Measurements from ENCODE around the gene MSI2.

The MSI2 gene

GRCh38 chr17:57535249-57535966 lies 279.1 kb downstream of the MSI2 start:
- FAIRE-seq = no peak

DNA sequence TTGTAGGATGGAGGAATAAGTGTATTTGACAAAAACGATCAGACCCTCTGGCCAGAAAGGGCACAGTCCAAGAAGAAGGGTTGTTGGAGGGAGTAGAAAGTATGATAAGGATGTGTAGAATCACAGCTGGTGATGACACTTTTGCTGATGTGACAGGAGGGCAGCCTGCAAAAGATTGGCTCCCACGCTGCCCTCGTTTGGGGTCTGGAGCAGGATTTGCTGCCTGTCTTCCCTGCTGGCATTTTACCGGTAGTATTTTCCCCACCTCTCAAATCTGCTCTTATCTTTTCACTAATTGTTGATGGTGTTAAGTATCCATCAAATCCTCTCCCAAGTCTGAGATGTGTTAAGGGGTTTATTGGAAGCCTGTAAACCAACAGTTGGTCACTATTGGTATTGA lies 280.0 kb downstream of the MSI2 start:
- no peak for FAIRE-seq

- FAIRE-seq = no peak
These were observed 280.6 kb downstream of the MSI2 start for GRCh38 chr17:57536789-57537523.

- FAIRE-seq = no peak
These were observed 281.4 kb downstream of the MSI2 start for GRCh38 chr17:57537524-57538410.

- FAIRE-seq = no peak
These were observed 282.6 kb downstream of the MSI2 start for GRCh38 chr17:57538736-57539456.

GRCh38 chr17:57539529-57540301 lies 283.4 kb downstream of the MSI2 start:
- FAIRE-seq = no peak

DNA sequence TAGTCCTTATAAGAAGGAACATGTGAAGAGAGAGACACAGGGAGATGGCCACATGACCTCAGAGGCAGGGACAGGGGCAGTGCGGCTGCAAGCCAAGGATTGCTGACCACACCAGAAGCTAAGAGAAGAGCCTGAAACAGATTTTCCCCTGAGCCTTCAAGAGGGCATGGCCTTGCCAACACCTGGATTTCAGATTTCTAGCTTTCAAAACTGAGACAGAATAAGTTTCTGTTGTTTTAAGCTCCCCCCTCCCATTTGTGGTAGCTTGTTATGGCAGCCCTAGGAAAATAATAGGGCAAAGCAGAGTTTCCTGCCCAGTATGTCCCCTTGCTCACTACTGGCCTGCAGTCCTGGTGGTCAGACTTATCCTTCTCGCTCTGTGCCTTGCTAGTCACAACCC lies 284.3 kb downstream of the MSI2 start:
- no peak for FAIRE-seq

- no peak for FAIRE-seq
These were observed 284.7 kb downstream of the MSI2 start for GRCh38 chr17:57541049-57541448.

DNA sequence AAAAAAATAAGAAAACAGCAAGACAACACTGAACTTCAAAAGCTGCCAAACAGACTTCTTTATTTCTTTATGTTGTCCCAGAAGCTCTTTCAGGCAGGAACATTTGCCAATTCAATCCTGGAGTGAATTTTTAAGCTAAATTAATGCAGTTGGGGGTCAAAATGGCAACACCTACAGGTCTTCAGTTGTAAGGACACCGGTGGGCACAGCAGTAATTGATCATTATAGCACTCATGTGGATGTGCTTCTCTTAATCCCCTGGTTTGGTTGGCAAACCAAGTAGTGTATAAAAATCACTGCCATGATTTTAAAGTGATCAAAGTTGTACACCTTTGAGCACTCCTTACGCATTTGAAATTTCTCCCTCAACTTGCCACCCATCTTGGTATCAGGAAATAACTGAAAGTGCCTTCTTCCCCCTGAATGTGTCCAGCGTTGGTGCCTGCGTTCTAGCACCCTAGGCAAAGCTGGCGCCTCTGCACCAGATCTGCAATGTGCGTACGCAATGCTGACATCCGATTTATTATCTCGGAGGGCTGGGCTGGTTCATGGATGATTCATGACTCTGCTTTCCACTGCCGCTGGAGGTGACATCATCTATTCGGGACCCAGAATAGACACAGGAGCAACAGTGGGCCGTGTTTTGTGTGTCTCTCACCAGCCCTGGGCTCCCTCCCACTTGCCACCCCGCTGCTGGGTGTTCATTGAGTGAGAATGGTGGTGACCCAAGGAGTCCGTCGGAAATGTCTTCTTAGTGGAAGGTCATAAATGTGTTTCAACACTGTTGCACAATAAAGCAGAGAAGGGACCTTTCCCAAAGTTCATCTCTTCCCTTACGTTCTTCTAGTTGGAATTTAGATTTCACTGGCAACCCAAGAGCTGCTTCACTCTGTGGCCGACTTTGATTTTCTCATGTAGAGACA lies 285.4 kb downstream of the MSI2 start:
- no peak for FAIRE-seq

- FAIRE-seq = no peak
These were observed 286.2 kb downstream of the MSI2 start for GRCh38 chr17:57542510-57542909.

DNA sequence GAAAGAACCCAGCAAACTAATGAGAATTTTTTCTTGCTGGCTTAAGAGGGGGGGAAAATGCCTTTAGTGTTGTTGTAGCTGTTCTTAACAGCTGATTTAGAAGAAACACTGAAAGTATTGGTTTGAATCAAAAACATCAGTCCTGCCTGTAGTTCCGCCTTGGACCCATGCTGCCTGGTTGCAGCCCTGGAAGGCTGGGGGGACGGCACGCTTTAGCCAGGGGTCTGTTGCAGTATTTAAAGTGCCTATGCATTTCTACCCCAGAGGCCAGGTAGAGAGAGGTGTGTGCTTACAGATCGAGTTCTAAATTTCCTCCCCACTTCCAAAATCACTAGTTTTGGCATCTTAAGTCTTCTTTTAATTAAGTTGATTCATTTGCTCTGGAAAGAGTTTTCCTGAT lies 286.9 kb downstream of the MSI2 start:
- FAIRE-seq = no peak

- peak; percentile 5 for FAIRE-seq
These were observed 288.1 kb downstream of the MSI2 start for GRCh38 chr17:57544401-57544800.

DNA sequence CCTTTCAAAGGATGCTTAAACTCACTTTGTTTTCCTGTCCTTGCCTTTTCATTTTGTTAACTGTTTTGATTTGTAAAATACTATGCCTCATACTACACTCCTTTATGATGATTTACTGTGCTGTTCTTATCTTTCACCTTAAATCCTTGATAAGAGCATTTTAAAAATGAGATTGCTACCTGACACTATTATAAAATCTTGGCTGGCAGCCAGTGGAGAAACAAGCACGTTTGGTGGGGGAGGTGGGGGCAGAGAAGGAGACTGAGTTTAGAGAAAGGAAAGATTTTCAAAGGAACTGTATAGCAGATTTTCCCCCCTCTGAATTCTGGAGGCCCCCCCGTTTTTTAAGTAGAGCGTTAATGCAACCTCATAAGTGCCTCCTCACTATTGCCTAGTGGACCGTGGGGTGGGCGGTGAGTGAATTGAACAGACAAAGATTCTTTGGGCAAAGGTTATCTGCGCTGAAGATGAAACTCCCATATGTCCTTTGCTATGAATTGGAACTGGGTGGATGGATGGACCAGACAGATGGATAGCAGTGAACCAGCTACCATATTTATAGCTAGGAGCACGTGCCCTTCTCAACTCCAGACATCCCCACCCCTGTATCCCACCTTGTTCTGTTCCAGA lies 288.6 kb downstream of the MSI2 start:
- FAIRE-seq = no peak

DNA sequence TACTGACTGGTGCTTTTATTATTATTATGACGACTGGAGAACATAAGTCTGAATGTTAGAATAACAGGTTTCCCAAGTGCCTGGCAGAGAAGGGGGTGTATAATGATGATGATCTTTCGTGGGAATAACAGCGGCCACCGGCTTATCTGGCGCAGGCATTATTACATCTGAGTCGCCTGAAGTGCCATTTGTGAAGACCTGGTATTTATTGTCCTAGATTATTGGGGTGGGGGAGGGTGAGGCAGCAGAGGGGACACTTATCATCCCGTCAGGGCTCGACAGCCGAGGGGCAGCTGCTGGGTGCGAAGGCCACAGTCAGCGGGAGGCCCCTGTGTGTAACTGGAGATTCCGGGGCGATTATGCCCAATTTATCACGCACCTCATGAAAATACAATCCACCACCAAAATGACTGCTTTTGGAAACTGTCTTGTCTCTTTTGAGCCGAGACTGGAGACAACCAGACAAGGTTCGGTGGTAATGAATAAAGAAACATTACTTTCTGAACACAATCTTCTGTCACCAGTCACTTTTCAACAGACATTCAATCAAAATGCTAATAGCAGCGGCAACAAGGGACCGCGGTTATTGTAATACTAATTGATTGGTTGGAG lies 289.5 kb downstream of the MSI2 start:
- FAIRE-seq = no peak

GRCh38 chr17:57548421-57549410 lies 292.4 kb downstream of the MSI2 start:
- FAIRE-seq = no peak

GRCh38 chr17:57549468-57549867 lies 293.1 kb downstream of the MSI2 start:
- no peak for FAIRE-seq

GRCh38 chr17:57550016-57550415 lies 293.7 kb downstream of the MSI2 start:
- FAIRE-seq = no peak

DNA sequence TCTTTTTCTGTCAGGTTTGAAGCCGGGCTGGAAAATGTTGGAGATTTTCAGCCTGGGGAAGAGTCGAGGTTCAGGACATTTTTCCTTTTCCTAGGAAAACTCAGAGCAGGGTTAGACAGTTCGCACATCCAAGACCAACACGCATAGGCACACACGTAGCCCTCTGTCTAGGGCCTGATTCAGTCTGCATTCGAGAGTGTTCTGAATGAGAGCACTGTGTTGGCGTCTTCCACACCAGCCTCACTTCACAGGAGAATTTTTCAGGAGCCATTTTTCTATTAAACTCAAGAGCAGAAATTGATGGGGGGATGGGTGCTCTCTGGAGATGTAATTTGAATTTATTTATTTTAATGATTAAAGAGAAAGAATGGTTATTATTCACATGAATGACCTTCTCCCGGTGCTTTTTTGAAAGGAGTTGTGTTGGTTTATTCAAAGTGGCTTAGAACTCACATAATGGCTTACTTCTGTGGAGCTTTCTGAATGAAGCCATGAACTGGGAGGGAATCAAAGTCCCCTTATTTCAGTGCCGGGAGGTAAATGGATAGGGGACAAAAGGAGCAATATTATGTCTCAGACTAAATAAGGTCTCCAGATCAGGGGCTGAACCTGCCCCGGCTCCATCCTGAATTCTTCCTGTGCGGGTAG lies 294.5 kb downstream of the MSI2 start:
- FAIRE-seq = no peak

Measured in islet of Langerhans (tissue), 1 donor.